Gastroesophageal sphincter (tissue), 4 donors: Measurements from ENCODE around the gene SLC18A3. TPM values are rescaled to one million over a fixed set of nuclear protein-coding genes. Genes with fewer than 3 reads are reported as not detected.

Experiments used
- ATAC-seq: fragments of 150-250 bp; one replicate; pipeline ENCODE4 v1.9.1; 2016; ENCODE audit warnings: mild to moderate bottlenecking, moderate library complexity
- H3K27ac ChIP-seq, 4 donors: fragments of 200-600 bp; sonication (generic) in 3 of 4; 1 replicate in 3 of 4; 2 replicates in 1 of 4; pipeline ENCODE4 v1.5.1; 2016 to 2019
- H3K27me3 ChIP-seq: fragments of 200-600 bp; sonication (generic); one replicate; pipeline ENCODE4 v1.5.1; 2019
- H3K36me3 ChIP-seq, 2 donors: fragments of 200-600 bp; sonication (generic); one replicate each; pipeline ENCODE4 v1.5.1; 2019; ENCODE audit warnings: control low read depth in 1 of 2
- H3K4me1 ChIP-seq, 3 donors: fragments of 200-600 bp; sonication (generic); 1 replicate in 2 of 3; 2 replicates in 1 of 3; pipeline ENCODE4 v1.5.1; 2016 to 2019; ENCODE audit warnings: control low read depth in 2 of 3
- H3K4me3 ChIP-seq, 2 donors: fragments of 200-600 bp; sonication (generic); one replicate each; pipeline ENCODE4 v1.5.1; 2019; ENCODE audit warnings: mild to moderate bottlenecking in 1 of 2, moderate library complexity in 1 of 2
- H3K9me3 ChIP-seq, 3 donors: fragments of 200-600 bp; sonication (generic); one replicate each; pipeline ENCODE4 v1.5.1; 2017 to 2019; ENCODE audit warnings: control low read depth in 2 of 3
- CTCF ChIP-seq, 4 experiments: fragments of 200-600 bp in 2 of 4; fragments of 450-650 bp in 2 of 4; sonication (generic) in 1 of 4; IDR thresholded peaks; one replicate each; pipeline ENCODE4 v1.5.1; 2017 to 2019; ENCODE audit warnings: antibody characterized with exemption in 4 of 4, mild to moderate bottlenecking in 2 of 4, moderate library complexity in 2 of 4
- EP300 ChIP-seq: sonication (generic); formaldehyde crosslinking; IDR thresholded peaks from one replicate; pipeline ENCODE4 v1.6.1; 2017; ENCODE audit warnings: antibody characterized with exemption, mild to moderate bottlenecking
- POLR2A ChIP-seq, 2 donors: fragments of 450-650 bp; IDR thresholded peaks; one replicate each; pipeline ENCODE4 v1.6.1; 2017; ENCODE audit warnings: antibody characterized with exemption in 2 of 2, mild to moderate bottlenecking in 2 of 2, moderate library complexity in 1 of 2
- POLR2AphosphoS5 ChIP-seq: sonication (generic); formaldehyde crosslinking; IDR thresholded peaks from one replicate; pipeline ENCODE4 v1.6.1; 2017; ENCODE audit warnings: antibody characterized with exemption
- WGBS, 2 donors: methylation state at CpG; one replicate each; pipeline ENCODE4 v1.1.5; 2018; ENCODE audit warnings: low coverage in 1 of 2; 5-methylcytosine and 5-hydroxymethylcytosine counted together
- total RNA-seq, 4 donors: library from RNA; depleted of rRNA; stranded (reverse); fragments of >200 nt; gene quantifications; one replicate each; pipeline ENCODE4 v1.1.0, GENCODE V29; 2016

The SLC18A3 gene
- total RNA-seq, 4 donors from 2014 or later: 0.12 to 1.7 (median 1.5) TPM; not detected in 1

GRCh38 chr10:49634069-49634660 is 24.1 kb downstream of the SLC18A3 start:
- TF ChIP-seq EP300 (no peak), POLR2AphosphoS5 (no peak), POLR2A (IDR thresholded peaks at IDR 0.05) (no peak), CTCF (IDR thresholded peaks at IDR 0.05) (no peak)
- peaks cover 30% of the 10 kb centered on the region for H3K27me3 ChIP-seq
- H3K27ac ChIP-seq: no peak overlapping the region
- no peak overlapping the region for H3K4me3 ChIP-seq
- H3K9me3 ChIP-seq: no peaks in the 10 kb centered on the region
- 65 to 68% methylated on average over 2 to 8 of the region's 8 CpGs for WGBS, 2 donors
- H3K4me1 ChIP-seq: no peaks in the 10 kb centered on the region
- H3K36me3 ChIP-seq: no peaks in the 10 kb centered on the region
- no peak for ATAC-seq

- WGBS, 2 donors: 80% methylated on average over 1 of the region's 3 CpGs; no CpG with 5 or more reads in 1 of the 2 donors
- TF ChIP-seq POLR2AphosphoS5 (no peak), CTCF (IDR thresholded peaks at IDR 0.05) (no peak), POLR2A (IDR thresholded peaks at IDR 0.05) (no peak), EP300 (no peak)
- ATAC-seq: no peak
These were observed 32.2 kb downstream of the SLC18A3 start for GRCh38 chr10:49642311-49642710.

GRCh38 chr10:49643241-49644034 is 33.3 kb downstream of the SLC18A3 start:
- TF ChIP-seq POLR2A (IDR thresholded peaks at IDR 0.05) (no peak), EP300 (no peak), POLR2AphosphoS5 (no peak), CTCF (IDR thresholded peaks at IDR 0.05) (no peak)
- H3K4me1 ChIP-seq: no peaks in the 10 kb centered on the region
- no peak for ATAC-seq
- 81 to 83% methylated on average over 2 of the region's 5 CpGs for WGBS, 2 donors
- H3K4me3 ChIP-seq: no peak overlapping the region
- H3K36me3 ChIP-seq: no peaks in the 10 kb centered on the region
- H3K27me3 ChIP-seq: peaks cover 57% of the 10 kb centered on the region
- no peaks in the 10 kb centered on the region for H3K9me3 ChIP-seq
- no peak overlapping the region for H3K27ac ChIP-seq

More at GRCh38 chr10:49642311-49642710, 32.2 kb downstream of the SLC18A3 start:
- Histone ChIP-seq H3K36me3 (no peaks in the 10 kb centered on the region), H3K27me3 (peaks cover 57% of the 10 kb centered on the region), H3K9me3 (no peaks in the 10 kb centered on the region), H3K4me3 (no peak overlapping the region), H3K27ac (no peak overlapping the region), H3K4me1 (no peaks in the 10 kb centered on the region)

GRCh38 chr10:49644035-49644646 is 34.0 kb downstream of the SLC18A3 start:
- Histone ChIP-seq H3K27ac (no peak overlapping the region), H3K27me3 (peaks cover 56% of the 10 kb centered on the region), H3K4me3 (no peak overlapping the region), H3K9me3 (no peaks in the 10 kb centered on the region), H3K4me1 (no peaks in the 10 kb centered on the region), H3K36me3 (no peaks in the 10 kb centered on the region)
- 82 to 88% methylated on average over 4 of the region's 7 CpGs for WGBS, 2 donors
- TF ChIP-seq CTCF (IDR thresholded peaks at IDR 0.05) (no peak), POLR2A (IDR thresholded peaks at IDR 0.05) (no peak), POLR2AphosphoS5 (no peak), EP300 (no peak)
- no peak for ATAC-seq
